ENCODE data around the gene IGF2BP1. TPM values are rescaled to one million over a fixed set of nuclear protein-coding genes. Genes with fewer than 3 reads are reported as not detected.

Gene IGF2BP1
- total RNA-seq, 3 donors from 2014 or later = 0.06 to 0.07 TPM; not detected in 1

- Histone ChIP-seq H3K36me3 (ENCODE audit: low read depth) (no peaks in the 10 kb centered on the region), H3K4me3 (no peak overlapping the region), H3K9me3 (no peaks in the 10 kb centered on the region), H3K4me1 (ENCODE audit: low read depth) (peaks cover 6% of the 10 kb centered on the region)
- ATAC-seq = no peak
- TF ChIP-seq CTCF (IDR thresholded peaks at IDR 0.05) = no peak
- DNase-seq = no peak
- intact Hi-C loops (cut with DNase I, micrococcal nuclease) = no loop called here
These were observed 21.6 kb downstream of the IGF2BP1 start for GRCh38 chr17:49018748-49019147.

GRCh38 chr17:49020609-49021008 is 23.4 kb downstream of the IGF2BP1 start:
- ATAC-seq = no peak
- intact Hi-C loops (cut with DNase I, micrococcal nuclease) = no loop called here
- no peaks in the 10 kb centered on the region for H3K4me1 ChIP-seq (ENCODE audit: low read depth)
- no peak for TF ChIP-seq CTCF (IDR thresholded peaks at IDR 0.05)
- no peaks in the 10 kb centered on the region for H3K9me3 ChIP-seq
- H3K4me3 ChIP-seq = no peak overlapping the region
- DNase-seq = no peak
- H3K36me3 ChIP-seq (ENCODE audit: low read depth) = no peaks in the 10 kb centered on the region

- ATAC-seq (no peak), DNase-seq (no peak)
- Histone ChIP-seq H3K9me3 (no peaks in the 10 kb centered on the region), H3K4me3 (no peak overlapping the region), H3K36me3 (ENCODE audit: low read depth) (no peaks in the 10 kb centered on the region), H3K4me1 (ENCODE audit: low read depth) (no peaks in the 10 kb centered on the region)
- TF ChIP-seq CTCF (IDR thresholded peaks at IDR 0.05) = no peak
- intact Hi-C loops (cut with DNase I, micrococcal nuclease) = no loop called here
These were observed 24.0 kb downstream of the IGF2BP1 start for GRCh38 chr17:49021095-49021767.

- H3K36me3 ChIP-seq (ENCODE audit: low read depth) = no peaks in the 10 kb centered on the region
- no peak for TF ChIP-seq CTCF (IDR thresholded peaks at IDR 0.05)
- no peak overlapping the region for H3K4me3 ChIP-seq
- no peaks in the 10 kb centered on the region for H3K4me1 ChIP-seq (ENCODE audit: low read depth)
- no peak for DNase-seq
- H3K9me3 ChIP-seq = no peaks in the 10 kb centered on the region
- no peak for ATAC-seq
- intact Hi-C loops (cut with DNase I, micrococcal nuclease) = no loop called here
These were observed 24.6 kb downstream of the IGF2BP1 start for GRCh38 chr17:49021768-49022103.

- TF ChIP-seq CTCF (IDR thresholded peaks at IDR 0.05) = no peak
- DNase-seq = no peak
- no peaks in the 10 kb centered on the region for H3K9me3 ChIP-seq
- no peaks in the 10 kb centered on the region for H3K4me1 ChIP-seq (ENCODE audit: low read depth)
- no peak for ATAC-seq
- intact Hi-C loops (cut with DNase I, micrococcal nuclease) = no loop called here
- no peaks in the 10 kb centered on the region for H3K36me3 ChIP-seq (ENCODE audit: low read depth)
- no peak overlapping the region for H3K4me3 ChIP-seq
These were observed 25.3 kb downstream of the IGF2BP1 start for GRCh38 chr17:49022391-49022941.

All from mucosa of descending colon (tissue), 3 donors.